Bronchial epithelial cell (primary cell): ENCODE results near the gene SPATS2L. TPM values are rescaled to one million over a fixed set of nuclear protein-coding genes. Genes with fewer than 3 reads are reported as not detected.

Experiments
- DNase-seq: peaks from one replicate; pipeline ENCODE4 v3.0.0-alpha.2; 2010; ENCODE audit warnings: low read depth
- FAIRE-seq: peaks from 2 replicates; lab custom pipeline; 2011; peaks lifted over from hg19 to GRCh38; lab: Jason Lieb, UNC
- H3K27me3 ChIP-seq: 2 replicates; pipeline ENCODE4 v1.5.1; 2011; ENCODE audit warnings: low read length; ENCODE audit not compliant: control insufficient read depth, insufficient read depth
- H3K36me3 ChIP-seq: 2 replicates; pipeline ENCODE4 v1.5.1; 2011; ENCODE audit warnings: low read length; ENCODE audit not compliant: control insufficient read depth, insufficient read depth
- H3K4me3 ChIP-seq: 2 replicates; pipeline ENCODE4 v1.5.1; 2011; ENCODE audit warnings: mild to moderate bottlenecking, low read depth, low read length, control low read depth
- CTCF ChIP-seq: IDR thresholded peaks from 2 replicates; pipeline ENCODE4 v1.5.1; 2011; ENCODE audit warnings: mild to moderate bottlenecking, moderate library complexity, low read length, control low read depth, inconsistent platforms; ENCODE audit not compliant: insufficient read depth, severe bottlenecking
- total RNA-seq: library from RNA; depleted of rRNA; stranded (reverse); fragments of >200 nt; gene quantifications from 2 replicates; pipeline ENCODE4 v1.2.1, GENCODE V29; 2014

The SPATS2L gene
- total RNA-seq, 1 donor from 2014 or later: 37.6 TPM

- FAIRE-seq (no peak), DNase-seq (peak; percentile 72)
- Histone ChIP-seq H3K4me3 (no peak overlapping the region), H3K27me3 (no peaks in the 10 kb centered on the region), H3K36me3 (peaks cover 2% of the 10 kb centered on the region)
- TF ChIP-seq CTCF: no peak
These were observed 74.5 kb downstream of the SPATS2L start for GRCh38 chr2:200380833-200381542.

- Histone ChIP-seq H3K36me3 (peaks cover 2% of the 10 kb centered on the region), H3K27me3 (no peaks in the 10 kb centered on the region), H3K4me3 (no peak overlapping the region)
- DNase-seq (no peak), FAIRE-seq (no peak)
- no peak for TF ChIP-seq CTCF
These were observed 76.4 kb downstream of the SPATS2L start for GRCh38 chr2:200382874-200383273.

- TF ChIP-seq CTCF: no peak
- DNase-seq (peak; percentile 44), FAIRE-seq (no peak)
- Histone ChIP-seq H3K27me3 (no peaks in the 10 kb centered on the region), H3K36me3 (peaks cover 3% of the 10 kb centered on the region), H3K4me3 (no peak overlapping the region)
These were observed 77.1 kb downstream of the SPATS2L start for GRCh38 chr2:200383380-200384110.

GRCh38 chr2:200385063-200385635, 78.7 kb downstream of the SPATS2L start:
- no peak for DNase-seq
- Histone ChIP-seq H3K4me3 (no peak overlapping the region), H3K27me3 (no peaks in the 10 kb centered on the region), H3K36me3 (peaks cover 11% of the 10 kb centered on the region)
- FAIRE-seq: no peak
- no peak for TF ChIP-seq CTCF

GRCh38 chr2:200393191-200393590, 86.7 kb downstream of the SPATS2L start:
- TF ChIP-seq CTCF: no peak
- no peak for FAIRE-seq
- DNase-seq: no peak
- H3K36me3 ChIP-seq: peaks cover 14% of the 10 kb centered on the region
- H3K4me3 ChIP-seq: no peak overlapping the region
- H3K27me3 ChIP-seq: no peaks in the 10 kb centered on the region
